ENCODE data around the gene EMP1.
A peak's percentile ranks its signal among the peaks of the same experiment; 100 is the strongest.
"Not testable (repeated sequence)": the region's sequence is repeated elsewhere in the genome, so short reads cannot be mapped to it uniquely, and the experiment has no call there.

Gene EMP1

GRCh38 chr12:13255792-13256691, 59.5 kb downstream of the EMP1 start:
- Mint-ChIP-seq H3K27me3 (peaks cover 6% of the 10 kb centered on the region), H3K9me3 (no peaks in the 10 kb centered on the region), H3K27ac (no peak overlapping the region), H3K4me1 (ENCODE audit: low read depth) (peaks cover 25% of the 10 kb centered on the region), H3K4me3 (peak overlapping the region; percentile 56), H3K36me3 (ENCODE audit: low read depth) (no peaks in the 10 kb centered on the region)
- intact Hi-C loops (cut with micrococcal nuclease), result loop anchor here (5.0 to 10.0 kb wide), 3 partner anchors 279 to 606 kb away; no protein-coding TSS in a partner anchor

GRCh38 chr12:13256692-13257045, 60.1 kb downstream of the EMP1 start:
- no peak overlapping the region for H3K4me3 Mint-ChIP-seq
- H3K27ac Mint-ChIP-seq, result no peak overlapping the region
- H3K36me3 Mint-ChIP-seq (ENCODE audit: low read depth), result no peaks in the 10 kb centered on the region
- H3K9me3 Mint-ChIP-seq, result no peaks in the 10 kb centered on the region
- peaks cover 6% of the 10 kb centered on the region for H3K27me3 Mint-ChIP-seq
- intact Hi-C loops (cut with micrococcal nuclease), result loop anchor here (5.0 to 10.0 kb wide), 3 partner anchors 278 to 606 kb away; no protein-coding TSS in a partner anchor
- peaks cover 25% of the 10 kb centered on the region for H3K4me1 Mint-ChIP-seq (ENCODE audit: low read depth)

GRCh38 chr12:13257356-13257875, 60.9 kb downstream of the EMP1 start:
- Mint-ChIP-seq H3K4me1 (ENCODE audit: low read depth) (peaks cover 25% of the 10 kb centered on the region), H3K27ac (no peak overlapping the region), H3K4me3 (no peak overlapping the region), H3K9me3 (no peaks in the 10 kb centered on the region), H3K27me3 (peaks cover 6% of the 10 kb centered on the region), H3K36me3 (ENCODE audit: low read depth) (no peaks in the 10 kb centered on the region)
- intact Hi-C loops (cut with micrococcal nuclease), result loop anchor here (5.0 to 10.0 kb wide), 3 partner anchors 277 to 605 kb away; no protein-coding TSS in a partner anchor

- peaks cover 7% of the 10 kb centered on the region for H3K27me3 Mint-ChIP-seq
- peak overlapping the region; percentile 53 for H3K27ac Mint-ChIP-seq
- no peaks in the 10 kb centered on the region for H3K36me3 Mint-ChIP-seq (ENCODE audit: low read depth)
- no peak overlapping the region for H3K4me3 Mint-ChIP-seq
- intact Hi-C loops (cut with micrococcal nuclease), result loop anchor here (5.0 to 10.0 kb wide), 3 partner anchors 277 to 604 kb away; no protein-coding TSS in a partner anchor
- peaks cover 25% of the 10 kb centered on the region for H3K4me1 Mint-ChIP-seq (ENCODE audit: low read depth)
- H3K9me3 Mint-ChIP-seq, result no peaks in the 10 kb centered on the region
These were observed 61.7 kb downstream of the EMP1 start for GRCh38 chr12:13258197-13258596.

GRCh38 chr12:13258717-13259119, 62.2 kb downstream of the EMP1 start:
- intact Hi-C loops (cut with micrococcal nuclease), result loop anchor here (5.0 to 10.0 kb wide), 3 partner anchors 276 to 604 kb away; no protein-coding TSS in a partner anchor
- Mint-ChIP-seq H3K4me3 (no peak overlapping the region), H3K27me3 (peaks cover 10% of the 10 kb centered on the region), H3K36me3 (ENCODE audit: low read depth) (no peaks in the 10 kb centered on the region), H3K4me1 (ENCODE audit: low read depth) (peaks cover 25% of the 10 kb centered on the region), H3K9me3 (no peaks in the 10 kb centered on the region), H3K27ac (peak overlapping the region; percentile 53)

GRCh38 chr12:13259625-13260024, 63.1 kb downstream of the EMP1 start:
- Mint-ChIP-seq H3K27me3 (peaks cover 11% of the 10 kb centered on the region), H3K4me1 (ENCODE audit: low read depth) (peaks cover 25% of the 10 kb centered on the region)
- not testable (repeated sequence) for H3K9me3 Mint-ChIP-seq; H3K36me3 Mint-ChIP-seq (ENCODE audit: low read depth); H3K27ac Mint-ChIP-seq; H3K4me3 Mint-ChIP-seq
- intact Hi-C loops (cut with micrococcal nuclease), result loop anchor here (5.0 to 10.0 kb wide), 3 partner anchors 275 to 603 kb away; no protein-coding TSS in a partner anchor

- H3K27ac Mint-ChIP-seq; intact Hi-C loops (cut with micrococcal nuclease); H3K4me1 Mint-ChIP-seq (ENCODE audit: low read depth); H3K36me3 Mint-ChIP-seq (ENCODE audit: low read depth); H3K4me3 Mint-ChIP-seq; H3K9me3 Mint-ChIP-seq: not testable (repeated sequence)
- H3K27me3 Mint-ChIP-seq, result peaks cover 11% of the 10 kb centered on the region
These were observed 71.3 kb downstream of the EMP1 start for GRCh38 chr12:13267826-13268225.

- H3K27me3 Mint-ChIP-seq, result peaks cover 8% of the 10 kb centered on the region
- H3K27ac Mint-ChIP-seq, result no peak overlapping the region
- intact Hi-C loops (cut with micrococcal nuclease), result no loop called here
- H3K9me3 Mint-ChIP-seq, result no peaks in the 10 kb centered on the region
- H3K36me3 Mint-ChIP-seq (ENCODE audit: low read depth), result no peaks in the 10 kb centered on the region
- peaks cover 5% of the 10 kb centered on the region for H3K4me1 Mint-ChIP-seq (ENCODE audit: low read depth)
- no peak overlapping the region for H3K4me3 Mint-ChIP-seq
These were observed 72.1 kb downstream of the EMP1 start for GRCh38 chr12:13268581-13268980.

Data from dendritic cell treated with granulocyte-macrophage colony-stimulating factor and Interleukin-4, amounts not matched to agents 40 ng/mL and 50 ng/mL, for 4 days (primary cell).